Right lobe of liver (tissue), 4 donors: ENCODE measurements around the gene MPEG1.

ENCODE experiments used
- POLR2A ChIP-seq: fragments of 450-650 bp; IDR thresholded peaks from one replicate; pipeline ENCODE4 v1.6.1; 2017; ENCODE audit warnings: antibody characterized with exemption, mild to moderate bottlenecking
- TF ChIP-seq, protein P1 (sequence below), 4 donors: fragments of 200-600 bp in 3 of 4; fragments of 450-650 bp in 1 of 4; IDR thresholded peaks; one replicate each; pipeline versions ENCODE4 v1.5.1 to v1.8.0; 2016 to 2022; ENCODE audit warnings: antibody characterized with exemption in 4 of 4, mild to moderate bottlenecking in 2 of 4
- donor health status: DM: no; HTN: no; CAD: no.
- donor health status: DM: no; HTN: no; CAD: no.
- donor health status: DM: no; HTN: yes; CAD: no.

DNA sequence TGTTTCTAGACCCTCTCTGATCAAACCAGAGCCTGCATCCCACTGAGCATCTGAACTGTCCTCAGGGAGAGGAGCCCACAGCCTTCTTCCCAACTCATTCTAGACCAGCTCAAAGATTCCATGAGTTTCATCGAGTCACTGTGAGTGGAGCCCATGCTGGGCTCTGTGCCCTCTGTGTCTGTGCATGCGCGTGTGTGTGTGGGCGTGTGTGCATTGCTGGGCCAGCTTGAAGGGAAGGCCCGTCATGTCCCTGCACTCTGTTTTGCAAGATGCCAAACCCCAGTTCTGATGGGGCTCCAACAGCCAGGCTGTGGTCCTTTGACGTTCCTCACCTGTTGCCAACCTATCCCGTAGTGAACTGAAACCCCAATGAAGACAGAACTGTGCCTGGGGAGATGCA is 7.1 kb downstream of the MPEG1 start:
- TF ChIP-seq, protein P1, sequence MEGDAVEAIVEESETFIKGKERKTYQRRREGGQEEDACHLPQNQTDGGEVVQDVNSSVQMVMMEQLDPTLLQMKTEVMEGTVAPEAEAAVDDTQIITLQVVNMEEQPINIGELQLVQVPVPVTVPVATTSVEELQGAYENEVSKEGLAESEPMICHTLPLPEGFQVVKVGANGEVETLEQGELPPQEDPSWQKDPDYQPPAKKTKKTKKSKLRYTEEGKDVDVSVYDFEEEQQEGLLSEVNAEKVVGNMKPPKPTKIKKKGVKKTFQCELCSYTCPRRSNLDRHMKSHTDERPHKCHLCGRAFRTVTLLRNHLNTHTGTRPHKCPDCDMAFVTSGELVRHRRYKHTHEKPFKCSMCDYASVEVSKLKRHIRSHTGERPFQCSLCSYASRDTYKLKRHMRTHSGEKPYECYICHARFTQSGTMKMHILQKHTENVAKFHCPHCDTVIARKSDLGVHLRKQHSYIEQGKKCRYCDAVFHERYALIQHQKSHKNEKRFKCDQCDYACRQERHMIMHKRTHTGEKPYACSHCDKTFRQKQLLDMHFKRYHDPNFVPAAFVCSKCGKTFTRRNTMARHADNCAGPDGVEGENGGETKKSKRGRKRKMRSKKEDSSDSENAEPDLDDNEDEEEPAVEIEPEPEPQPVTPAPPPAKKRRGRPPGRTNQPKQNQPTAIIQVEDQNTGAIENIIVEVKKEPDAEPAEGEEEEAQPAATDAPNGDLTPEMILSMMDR (IDR thresholded peaks at IDR 0.05) = no peak
- TF ChIP-seq POLR2A = no peak
